Ishikawa (cell line): ENCODE results near the gene CFAP46.

Experiments
- CEBPB ChIP-seq: IDR thresholded peaks from 2 replicates; pipeline ENCODE4 v1.6.1; 2012
- CREB1 ChIP-seq: IDR thresholded peaks from 2 replicates; pipeline ENCODE4 v1.6.1; 2012; ENCODE audit warnings: low read depth
- EP300 ChIP-seq: IDR thresholded peaks from 2 replicates; pipeline ENCODE4 v1.6.1; 2012; ENCODE audit warnings: borderline replicate concordance
- RAD21 ChIP-seq: IDR thresholded peaks from 2 replicates; pipeline ENCODE4 v1.6.1; 2012; ENCODE audit warnings: low read depth
- TCF12 ChIP-seq: IDR thresholded peaks from 2 replicates; pipeline ENCODE4 v1.6.1; 2012; ENCODE audit warnings: low read depth
- TEAD4 ChIP-seq: IDR thresholded peaks from 2 replicates; pipeline ENCODE4 v1.6.1; 2012
- YY1 ChIP-seq: IDR thresholded peaks from 2 replicates; pipeline ENCODE4 v1.6.1; 2012; ENCODE audit warnings: low read depth
- TF ChIP-seq, protein P1 (sequence below): IDR thresholded peaks from 2 replicates; pipeline ENCODE4 v1.6.1; 2012; ENCODE audit warnings: low read depth, mild to moderate bottlenecking
- TF ChIP-seq, protein P2 (sequence below): IDR thresholded peaks from 2 replicates; pipeline ENCODE4 v1.6.1; 2012
- TF ChIP-seq, protein P3 (sequence below): IDR thresholded peaks from 2 replicates; pipeline ENCODE4 v1.6.1; 2012

DNA sequence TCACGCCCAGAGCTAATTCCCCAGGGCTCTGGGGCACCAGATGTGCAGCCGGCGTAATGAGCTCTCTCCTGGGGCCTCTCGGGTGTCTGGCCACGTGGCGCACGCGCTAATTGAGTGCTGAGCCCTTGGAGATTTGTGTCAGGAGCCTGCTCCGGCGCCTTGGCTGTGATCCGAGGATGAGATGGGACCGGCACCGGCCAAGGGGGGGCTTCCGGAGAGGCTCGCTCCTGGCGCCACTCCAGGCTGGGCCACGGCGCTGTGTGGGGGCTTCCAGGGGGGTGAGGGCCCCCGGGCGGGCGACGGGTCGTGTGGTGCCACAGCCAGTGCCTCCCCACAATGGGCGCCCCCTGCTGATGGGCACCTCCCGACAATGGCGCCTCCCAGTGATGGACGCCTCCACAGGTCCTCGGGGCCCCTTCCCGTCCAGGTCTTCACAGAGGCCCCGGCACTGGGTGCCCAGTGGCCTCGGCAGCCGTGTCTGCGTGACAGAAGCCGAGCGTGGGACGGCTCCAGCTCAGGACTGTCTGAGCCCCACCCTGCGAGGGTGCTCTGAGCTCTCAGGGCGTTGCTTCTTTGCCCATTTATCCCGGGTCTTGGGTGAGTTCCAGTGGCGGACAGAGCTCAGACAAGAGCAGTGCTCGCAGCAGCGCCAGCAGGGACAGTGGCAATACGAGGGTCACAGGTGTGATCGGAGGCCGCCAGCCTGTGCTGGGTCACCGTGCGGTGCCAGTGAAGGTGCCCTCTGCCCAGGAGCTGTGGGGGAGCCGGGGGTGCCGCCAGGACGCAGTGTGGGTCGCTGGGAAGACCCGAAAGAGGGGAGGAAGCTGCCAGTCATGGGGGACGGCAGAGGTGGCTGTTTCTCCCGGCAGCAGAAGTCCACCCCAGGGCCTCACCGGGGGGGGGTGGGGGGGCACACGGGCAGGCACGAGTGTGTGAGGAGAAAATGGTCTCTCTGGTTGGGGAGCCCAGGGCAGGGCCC is 148.2 kb downstream of the CFAP46 start:
- TF ChIP-seq, protein P1, sequence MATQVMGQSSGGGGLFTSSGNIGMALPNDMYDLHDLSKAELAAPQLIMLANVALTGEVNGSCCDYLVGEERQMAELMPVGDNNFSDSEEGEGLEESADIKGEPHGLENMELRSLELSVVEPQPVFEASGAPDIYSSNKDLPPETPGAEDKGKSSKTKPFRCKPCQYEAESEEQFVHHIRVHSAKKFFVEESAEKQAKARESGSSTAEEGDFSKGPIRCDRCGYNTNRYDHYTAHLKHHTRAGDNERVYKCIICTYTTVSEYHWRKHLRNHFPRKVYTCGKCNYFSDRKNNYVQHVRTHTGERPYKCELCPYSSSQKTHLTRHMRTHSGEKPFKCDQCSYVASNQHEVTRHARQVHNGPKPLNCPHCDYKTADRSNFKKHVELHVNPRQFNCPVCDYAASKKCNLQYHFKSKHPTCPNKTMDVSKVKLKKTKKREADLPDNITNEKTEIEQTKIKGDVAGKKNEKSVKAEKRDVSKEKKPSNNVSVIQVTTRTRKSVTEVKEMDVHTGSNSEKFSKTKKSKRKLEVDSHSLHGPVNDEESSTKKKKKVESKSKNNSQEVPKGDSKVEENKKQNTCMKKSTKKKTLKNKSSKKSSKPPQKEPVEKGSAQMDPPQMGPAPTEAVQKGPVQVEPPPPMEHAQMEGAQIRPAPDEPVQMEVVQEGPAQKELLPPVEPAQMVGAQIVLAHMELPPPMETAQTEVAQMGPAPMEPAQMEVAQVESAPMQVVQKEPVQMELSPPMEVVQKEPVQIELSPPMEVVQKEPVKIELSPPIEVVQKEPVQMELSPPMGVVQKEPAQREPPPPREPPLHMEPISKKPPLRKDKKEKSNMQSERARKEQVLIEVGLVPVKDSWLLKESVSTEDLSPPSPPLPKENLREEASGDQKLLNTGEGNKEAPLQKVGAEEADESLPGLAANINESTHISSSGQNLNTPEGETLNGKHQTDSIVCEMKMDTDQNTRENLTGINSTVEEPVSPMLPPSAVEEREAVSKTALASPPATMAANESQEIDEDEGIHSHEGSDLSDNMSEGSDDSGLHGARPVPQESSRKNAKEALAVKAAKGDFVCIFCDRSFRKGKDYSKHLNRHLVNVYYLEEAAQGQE: no peak
- no peak for TF ChIP-seq CEBPB
- peak; percentile 63; the same call in 1 of the 2 replicates for TF ChIP-seq YY1
- TF ChIP-seq TCF12: no peak; the same call in 1 of the 2 replicates
- TF ChIP-seq TEAD4: no peak
- no peak for TF ChIP-seq RAD21
- TF ChIP-seq, protein P2, sequence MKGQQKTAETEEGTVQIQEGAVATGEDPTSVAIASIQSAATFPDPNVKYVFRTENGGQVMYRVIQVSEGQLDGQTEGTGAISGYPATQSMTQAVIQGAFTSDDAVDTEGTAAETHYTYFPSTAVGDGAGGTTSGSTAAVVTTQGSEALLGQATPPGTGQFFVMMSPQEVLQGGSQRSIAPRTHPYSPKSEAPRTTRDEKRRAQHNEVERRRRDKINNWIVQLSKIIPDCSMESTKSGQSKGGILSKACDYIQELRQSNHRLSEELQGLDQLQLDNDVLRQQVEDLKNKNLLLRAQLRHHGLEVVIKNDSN: peak; percentile 72
- TF ChIP-seq CREB1: no peak
- TF ChIP-seq, protein P3, sequence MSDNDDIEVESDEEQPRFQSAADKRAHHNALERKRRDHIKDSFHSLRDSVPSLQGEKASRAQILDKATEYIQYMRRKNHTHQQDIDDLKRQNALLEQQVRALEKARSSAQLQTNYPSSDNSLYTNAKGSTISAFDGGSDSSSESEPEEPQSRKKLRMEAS: 0 out of 2 replicates have a peak, but pooled peaks have one; percentile 20
- no peak for TF ChIP-seq EP300
